Ectodermal cell (in vitro differentiated cells): ENCODE measurements around the gene BACH2.

Experiments used
- H3K27ac ChIP-seq: 2 replicates; pipeline ENCODE4 v1.7.0; 2013; ENCODE audit warnings: mild to moderate bottlenecking, low read depth, low read length; ENCODE audit not compliant: insufficient read depth, poor library complexity, severe bottlenecking
- H3K27me3 ChIP-seq: 2 replicates; pipeline ENCODE4 v1.7.0; 2013; ENCODE audit warnings: mild to moderate bottlenecking, low read length; ENCODE audit not compliant: insufficient read depth, control insufficient read depth, poor library complexity, severe bottlenecking
- H3K36me3 ChIP-seq: one replicate; pipeline ENCODE4 v1.7.0; 2013; ENCODE audit warnings: low read length; ENCODE audit not compliant: control insufficient read depth, insufficient read depth
- H3K4me1 ChIP-seq: one replicate; pipeline ENCODE4 v1.7.0; 2013; ENCODE audit warnings: low read length; ENCODE audit not compliant: control insufficient read depth, insufficient read depth
- H3K4me3 ChIP-seq: 2 replicates; pipeline ENCODE4 v1.7.0; 2013; ENCODE audit warnings: low read depth, low read length, control low read depth; ENCODE audit not compliant: insufficient read depth
- H3K9me3 ChIP-seq: 2 replicates; pipeline ENCODE4 v1.7.0; 2013; ENCODE audit warnings: mild to moderate bottlenecking, low read length, moderate library complexity; ENCODE audit not compliant: control insufficient read depth
- WGBS, 2 experiments: methylation state at CpG; one replicate each; pipeline ENCODE4 v1.1.7; 2013; ENCODE audit warnings: missing lambda C conversion rate in 2 of 2; 5-methylcytosine and 5-hydroxymethylcytosine counted together

BACH2 gene

GRCh38 chr6:90028066-90028778 is 268.4 kb downstream of the BACH2 start:
- H3K27me3 ChIP-seq: no peaks in the 10 kb centered on the region
- WGBS, 2 experiments: 90 to 95% methylated on average over 7 of the region's 7 CpGs
- no peaks in the 10 kb centered on the region for H3K9me3 ChIP-seq
- H3K4me3 ChIP-seq: no peak overlapping the region
- H3K27ac ChIP-seq: no peak overlapping the region
- peaks cover 7% of the 10 kb centered on the region for H3K4me1 ChIP-seq
- H3K36me3 ChIP-seq: no peaks in the 10 kb centered on the region

DNA sequence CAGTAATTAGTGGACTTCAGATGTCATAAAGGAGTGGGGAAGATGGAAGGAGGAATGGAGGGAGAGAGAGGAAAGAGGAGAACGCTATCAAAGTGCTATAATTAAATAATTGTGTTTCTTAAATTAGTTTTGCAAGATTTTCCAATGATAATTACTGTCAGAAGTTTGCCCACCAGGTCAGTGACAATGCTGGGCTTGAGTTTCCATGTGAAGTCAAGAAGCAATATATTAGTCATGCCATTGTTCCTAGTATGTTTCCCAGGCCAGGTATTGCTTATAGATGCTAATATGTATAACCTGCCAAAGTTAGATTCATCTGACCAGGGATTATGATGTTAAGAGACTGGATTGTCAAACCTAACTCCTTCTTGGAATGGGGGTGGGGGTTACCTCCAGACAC is 270.4 kb downstream of the BACH2 start:
- Histone ChIP-seq H3K4me3 (no peak overlapping the region), H3K9me3 (no peaks in the 10 kb centered on the region), H3K4me1 (peaks cover 7% of the 10 kb centered on the region), H3K27ac (no peak overlapping the region), H3K27me3 (no peaks in the 10 kb centered on the region), H3K36me3 (no peaks in the 10 kb centered on the region)
- 94 to 97% methylated on average over 1 of the region's 1 CpG for WGBS, 2 experiments

DNA sequence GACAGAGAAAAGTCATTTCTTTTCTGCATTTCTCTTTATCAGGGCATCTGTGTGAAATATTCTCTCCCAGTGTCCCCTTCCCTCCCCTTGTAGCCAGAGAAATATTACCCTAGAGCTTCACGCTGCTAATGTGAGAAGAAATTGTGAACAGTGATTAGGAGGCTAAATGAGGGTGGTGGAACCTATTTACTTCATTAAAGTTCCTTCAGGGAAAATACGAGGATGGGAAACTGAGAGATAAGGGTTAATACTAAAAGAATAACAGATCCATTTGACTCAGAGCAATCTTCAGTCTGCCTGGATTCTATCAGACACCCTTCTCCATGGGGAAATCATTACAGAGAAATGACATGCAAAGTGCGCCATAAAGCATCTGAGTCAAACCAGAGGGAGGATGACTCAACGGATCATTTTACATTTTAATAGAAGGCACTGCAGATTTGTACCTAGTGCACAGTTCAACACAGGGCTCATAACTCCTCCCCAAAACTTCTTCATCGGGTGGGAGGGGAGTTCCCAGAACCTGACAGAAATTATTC is 271.1 kb downstream of the BACH2 start:
- Histone ChIP-seq H3K27ac (no peak overlapping the region), H3K36me3 (no peaks in the 10 kb centered on the region), H3K27me3 (no peaks in the 10 kb centered on the region), H3K9me3 (no peaks in the 10 kb centered on the region), H3K4me3 (no peak overlapping the region), H3K4me1 (peaks cover 7% of the 10 kb centered on the region)
- 92 to 94% methylated on average over 3 to 5 of the region's 5 CpGs for WGBS, 2 experiments

- Histone ChIP-seq H3K36me3 (no peaks in the 10 kb centered on the region), H3K27me3 (no peaks in the 10 kb centered on the region), H3K9me3 (no peaks in the 10 kb centered on the region), H3K4me3 (no peak overlapping the region), H3K4me1 (peaks cover 7% of the 10 kb centered on the region), H3K27ac (no peak overlapping the region)
- WGBS, 2 experiments: 92 to 94% methylated on average over 6 of the region's 6 CpGs
Measured at GRCh38 chr6:90024633-90025032, 272.0 kb downstream of the BACH2 start.

- no peaks in the 10 kb centered on the region for H3K4me1 ChIP-seq
- H3K9me3 ChIP-seq: no peaks in the 10 kb centered on the region
- H3K4me3 ChIP-seq: no peak overlapping the region
- WGBS, 2 experiments: 72 to 81% methylated on average over 2 of the region's 2 CpGs
- no peaks in the 10 kb centered on the region for H3K36me3 ChIP-seq
- H3K27ac ChIP-seq: no peak overlapping the region
- no peaks in the 10 kb centered on the region for H3K27me3 ChIP-seq
Measured at GRCh38 chr6:90021711-90022110, 274.9 kb downstream of the BACH2 start.

- H3K4me3 ChIP-seq: no peak overlapping the region
- WGBS, 2 experiments: 96 to 98% methylated on average over 1 to 2 of the region's 2 CpGs
- no peaks in the 10 kb centered on the region for H3K27me3 ChIP-seq
- no peaks in the 10 kb centered on the region for H3K4me1 ChIP-seq
- no peaks in the 10 kb centered on the region for H3K36me3 ChIP-seq
- no peaks in the 10 kb centered on the region for H3K9me3 ChIP-seq
- no peak overlapping the region for H3K27ac ChIP-seq
Measured at GRCh38 chr6:90020746-90021145, 275.9 kb downstream of the BACH2 start.

- 100% methylated on average over 1 of the region's 1 CpG for WGBS, 2 experiments
- Histone ChIP-seq H3K4me1 (no peaks in the 10 kb centered on the region), H3K36me3 (no peaks in the 10 kb centered on the region), H3K27ac (no peak overlapping the region), H3K4me3 (no peak overlapping the region), H3K9me3 (no peaks in the 10 kb centered on the region), H3K27me3 (no peaks in the 10 kb centered on the region)
Measured at GRCh38 chr6:90019216-90019615, 277.4 kb downstream of the BACH2 start.

GRCh38 chr6:90015883-90016282 is 280.8 kb downstream of the BACH2 start:
- Histone ChIP-seq H3K27me3 (no peaks in the 10 kb centered on the region), H3K4me1 (no peaks in the 10 kb centered on the region), H3K9me3 (no peaks in the 10 kb centered on the region), H3K36me3 (no peaks in the 10 kb centered on the region), H3K4me3 (no peak overlapping the region), H3K27ac (no peak overlapping the region)
- WGBS, 2 experiments: 73 to 80% methylated on average over 1 of the region's 1 CpG

GRCh38 chr6:90008908-90009501 is 287.6 kb downstream of the BACH2 start:
- H3K27me3 ChIP-seq: no peaks in the 10 kb centered on the region
- peaks cover 5% of the 10 kb centered on the region for H3K36me3 ChIP-seq
- no peaks in the 10 kb centered on the region for H3K9me3 ChIP-seq
- H3K4me3 ChIP-seq: no peak overlapping the region
- no peak overlapping the region for H3K27ac ChIP-seq
- H3K4me1 ChIP-seq: peaks cover 11% of the 10 kb centered on the region
- WGBS, 2 experiments: 100% methylated on average over 1 of the region's 1 CpG

GRCh38 chr6:90008189-90008907 is 288.3 kb downstream of the BACH2 start:
- WGBS, 2 experiments: 95% methylated on average over 9 of the region's 9 CpGs
- H3K36me3 ChIP-seq: peaks cover 5% of the 10 kb centered on the region
- no peak overlapping the region for H3K27ac ChIP-seq

More at GRCh38 chr6:90008189-90008907, 288.3 kb downstream of the BACH2 start:
- peaks cover 11% of the 10 kb centered on the region for H3K4me1 ChIP-seq
- H3K4me3 ChIP-seq: no peak overlapping the region
- no peaks in the 10 kb centered on the region for H3K27me3 ChIP-seq
- no peaks in the 10 kb centered on the region for H3K9me3 ChIP-seq
